Measurements from ENCODE around the gene SRRM5. TPM values are rescaled to one million over a fixed set of nuclear protein-coding genes. Genes with fewer than 3 reads are reported as not detected.
"Not testable (repeated sequence)": the region's sequence is repeated elsewhere in the genome, so short reads cannot be mapped to it uniquely, and the experiment has no call there.

The SRRM5 gene
- total RNA-seq, 2 experiments from 2014 or later: 0.41 to 0.54 TPM

GRCh38 chr19:43596842-43597461 lies 14.9 kb upstream of the SRRM5 start:
- CTCF ChIA-PET: interaction anchor here (1.0 to 12.2 kb wide), 9 partner anchors 10 to 150 kb away, joined by 3 to 188 read pairs (median 13); partner anchors contain the start of genes PINLYP, XRCC1 and ZNF575
- DNase-seq: peak; percentile 20
- peaks cover 21% of the 10 kb centered on the region for H3K36me3 Mint-ChIP-seq (ENCODE audit: low read depth)
- peak overlapping the region; percentile 98 for H3K27ac Mint-ChIP-seq
- POLR2A ChIA-PET: interaction anchor here (0.6 to 4.2 kb wide), 12 partner anchors 10 to 133 kb away, joined by 3 to 24 read pairs (median 4); partner anchors contain the start of genes XRCC1, ZNF428 and ZNF575
- peaks cover 26% of the 10 kb centered on the region for H3K4me1 Mint-ChIP-seq (ENCODE audit: low read depth)
- TF ChIP-seq CTCF (IDR thresholded peaks at IDR 0.05): no peak
- peak overlapping the region; percentile 86 for H3K4me3 Mint-ChIP-seq
- H3K27me3 Mint-ChIP-seq: no peaks in the 10 kb centered on the region
- no peaks in the 10 kb centered on the region for H3K9me3 Mint-ChIP-seq
- no peak for ATAC-seq
- intact Hi-C loops (cut with micrococcal nuclease): loop anchor here (5.0 to 10.0 kb wide), 3 partner anchors 35 to 150 kb away; partner anchors contain the start of gene ZNF575

GRCh38 chr19:43597876-43598275 lies 14.0 kb upstream of the SRRM5 start:
- no peak for ATAC-seq
- Mint-ChIP-seq H3K9me3 (no peaks in the 10 kb centered on the region), H3K27me3 (no peaks in the 10 kb centered on the region), H3K4me1 (ENCODE audit: low read depth) (peaks cover 26% of the 10 kb centered on the region), H3K36me3 (ENCODE audit: low read depth) (peaks cover 21% of the 10 kb centered on the region), H3K4me3 (peak overlapping the region; percentile 86), H3K27ac (peak overlapping the region; percentile 98)
- DNase-seq: no peak
- ChIA-PET CTCF (interaction anchor here (1.1 to 12.2 kb wide), 6 partner anchors 22 to 151 kb away, joined by 3 to 188 read pairs (median 10); partner anchors contain the start of genes PINLYP and XRCC1), POLR2A (interaction anchor here (1.4 to 2.7 kb wide), 2 partner anchors 17 to 22 kb away, joined by 4 to 10 read pairs; partner anchors contain the start of gene ZNF428)
- TF ChIP-seq CTCF (IDR thresholded peaks at IDR 0.05): no peak
- intact Hi-C loops (cut with micrococcal nuclease): loop anchor here (5.0 to 10.0 kb wide), 3 partner anchors 36 to 151 kb away; partner anchors contain the start of gene ZNF575

- H3K27ac Mint-ChIP-seq: peak overlapping the region; percentile 98
- ATAC-seq: no peak
- no peaks in the 10 kb centered on the region for H3K27me3 Mint-ChIP-seq
- no peaks in the 10 kb centered on the region for H3K9me3 Mint-ChIP-seq
- peak overlapping the region; percentile 86 for H3K4me3 Mint-ChIP-seq
- no peak for DNase-seq
- peaks cover 22% of the 10 kb centered on the region for H3K4me1 Mint-ChIP-seq (ENCODE audit: low read depth)
- ChIA-PET CTCF (interaction anchor here (1.1 to 12.2 kb wide), 6 partner anchors 28 to 152 kb away, joined by 3 to 188 read pairs (median 8); no protein-coding TSS in a partner anchor), POLR2A (interaction anchor here (0.9 to 2.7 kb wide), 3 partner anchors 14 to 18 kb away, joined by 3 to 10 read pairs (median 4); partner anchors contain the start of gene SRRM5)
- H3K36me3 Mint-ChIP-seq (ENCODE audit: low read depth): peaks cover 16% of the 10 kb centered on the region
- no peak for TF ChIP-seq CTCF (IDR thresholded peaks at IDR 0.05)
- intact Hi-C loops (cut with micrococcal nuclease): loop anchor here (5.0 to 10.0 kb wide), 3 partner anchors 36 to 151 kb away; partner anchors contain the start of gene ZNF575
These were observed 13.2 kb upstream of the SRRM5 start for GRCh38 chr19:43598445-43599240.

GRCh38 chr19:43599635-43600295 lies 12.1 kb upstream of the SRRM5 start:
- ATAC-seq (no peak), DNase-seq (no peak)
- ChIA-PET CTCF (interaction anchor here (1.9 kb wide), 1 partner anchor 44 kb away, joined by 9 read pairs; no protein-coding TSS in a partner anchor), POLR2A (interaction anchor here (0.9 to 1.5 kb wide), 4 partner anchors 13 to 25 kb away, joined by 3 to 4 read pairs (median 3); partner anchors contain the start of genes PINLYP, SRRM5 and XRCC1)
- Mint-ChIP-seq H3K9me3 (no peaks in the 10 kb centered on the region), H3K4me3 (no peak overlapping the region), H3K27me3 (no peaks in the 10 kb centered on the region), H3K36me3 (ENCODE audit: low read depth) (peaks cover 10% of the 10 kb centered on the region), H3K4me1 (ENCODE audit: low read depth) (peaks cover 18% of the 10 kb centered on the region), H3K27ac (peak overlapping the region; percentile 42)
- no peak for TF ChIP-seq CTCF (IDR thresholded peaks at IDR 0.05)
- intact Hi-C loops (cut with micrococcal nuclease): loop anchor here (5.0 to 10.0 kb wide), 3 partner anchors 37 to 152 kb away; partner anchors contain the start of gene ZNF575

- H3K36me3 Mint-ChIP-seq (ENCODE audit: low read depth); H3K4me3 Mint-ChIP-seq; H3K27me3 Mint-ChIP-seq; DNase-seq; H3K9me3 Mint-ChIP-seq; H3K27ac Mint-ChIP-seq; intact Hi-C loops (cut with micrococcal nuclease); ATAC-seq: not testable (repeated sequence)
- ChIA-PET POLR2A (interaction anchor here (1.0 to 1.5 kb wide), 3 partner anchors 12 to 25 kb away, joined by 3 read pairs; partner anchors contain the start of genes PINLYP, SRRM5 and XRCC1), CTCF (interaction anchor here (1.9 kb wide), 1 partner anchor 45 kb away, joined by 9 read pairs; no protein-coding TSS in a partner anchor)
- peaks cover 18% of the 10 kb centered on the region for H3K4me1 Mint-ChIP-seq (ENCODE audit: low read depth)
These were observed 11.6 kb upstream of the SRRM5 start for GRCh38 chr19:43600326-43600725.

Measured in activated CD8-positive, alpha-beta T cell treated with anti-CD3 and anti-CD28 coated beads for 36 hours (primary cell).